Panc1 (cell line): ENCODE results near the gene NASP.
A peak's percentile ranks its signal among the peaks of the same experiment; 100 is the strongest.

ENCODE experiments used
- POLR2AphosphoS5 ChIP-seq: IDR thresholded peaks from 2 replicates; pipeline ENCODE4 v1.6.1; 2012; ENCODE audit warnings: mild to moderate bottlenecking, low read depth, low read length, moderate library complexity
- TF ChIP-seq, protein P1 (sequence below): fragments of 450-650 bp; IDR thresholded peaks from 2 replicates; pipeline ENCODE4 v1.5.1; 2017; ENCODE audit warnings: mild to moderate bottlenecking

DNA sequence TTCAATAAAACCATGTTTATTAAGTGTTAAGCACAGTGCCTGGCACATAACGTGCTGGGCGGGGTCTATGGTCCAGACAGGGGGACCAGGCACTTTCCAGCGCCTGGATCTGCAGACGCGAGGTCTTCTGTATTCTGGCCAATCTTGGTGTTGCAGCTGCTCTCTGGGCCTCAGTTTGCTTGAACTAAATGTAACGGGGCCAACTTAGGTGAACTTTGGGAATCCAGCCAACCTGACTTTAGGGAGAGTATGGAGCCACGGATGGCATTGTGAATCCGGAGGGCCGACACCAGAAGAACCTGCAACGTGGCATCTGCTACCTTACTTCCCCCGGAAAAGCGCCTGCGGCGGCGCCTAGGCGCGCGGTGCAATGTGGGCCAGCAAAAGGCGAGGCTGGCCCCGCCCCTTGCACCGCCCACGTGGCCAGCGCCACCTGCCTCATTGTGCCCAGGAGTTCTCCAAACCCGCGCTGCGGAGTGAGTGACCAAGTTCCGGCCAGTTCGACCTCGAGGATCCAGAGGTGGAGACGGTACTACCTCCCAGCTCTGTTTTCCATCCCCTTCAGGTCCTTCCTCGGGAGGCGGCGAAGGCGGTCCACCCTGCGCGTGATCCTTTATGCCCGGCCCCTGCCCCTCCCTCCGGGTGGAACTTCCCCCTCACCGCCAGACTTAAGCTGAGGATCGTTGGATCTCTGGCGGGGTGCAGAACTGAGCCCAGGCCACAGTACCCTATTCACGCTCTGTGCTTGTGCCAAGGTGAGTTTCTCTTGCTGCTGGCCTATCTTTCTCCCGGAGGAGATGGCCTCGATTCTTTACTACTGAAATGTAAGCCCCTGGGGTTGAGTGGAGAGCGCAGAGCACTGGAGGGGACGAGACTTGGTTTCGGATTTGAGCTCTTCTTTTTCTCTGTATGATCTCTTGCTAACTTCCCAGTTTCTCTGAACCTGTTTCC is 33.2 kb upstream of the NASP start, which contains the start of gene AKR1A1:
- TF ChIP-seq, protein P1, sequence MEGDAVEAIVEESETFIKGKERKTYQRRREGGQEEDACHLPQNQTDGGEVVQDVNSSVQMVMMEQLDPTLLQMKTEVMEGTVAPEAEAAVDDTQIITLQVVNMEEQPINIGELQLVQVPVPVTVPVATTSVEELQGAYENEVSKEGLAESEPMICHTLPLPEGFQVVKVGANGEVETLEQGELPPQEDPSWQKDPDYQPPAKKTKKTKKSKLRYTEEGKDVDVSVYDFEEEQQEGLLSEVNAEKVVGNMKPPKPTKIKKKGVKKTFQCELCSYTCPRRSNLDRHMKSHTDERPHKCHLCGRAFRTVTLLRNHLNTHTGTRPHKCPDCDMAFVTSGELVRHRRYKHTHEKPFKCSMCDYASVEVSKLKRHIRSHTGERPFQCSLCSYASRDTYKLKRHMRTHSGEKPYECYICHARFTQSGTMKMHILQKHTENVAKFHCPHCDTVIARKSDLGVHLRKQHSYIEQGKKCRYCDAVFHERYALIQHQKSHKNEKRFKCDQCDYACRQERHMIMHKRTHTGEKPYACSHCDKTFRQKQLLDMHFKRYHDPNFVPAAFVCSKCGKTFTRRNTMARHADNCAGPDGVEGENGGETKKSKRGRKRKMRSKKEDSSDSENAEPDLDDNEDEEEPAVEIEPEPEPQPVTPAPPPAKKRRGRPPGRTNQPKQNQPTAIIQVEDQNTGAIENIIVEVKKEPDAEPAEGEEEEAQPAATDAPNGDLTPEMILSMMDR, result no peak
- TF ChIP-seq POLR2AphosphoS5, result peak; percentile 94
